SK-N-SH (cell line): ENCODE results near the gene CAPN7. TPM values are rescaled to one million over a fixed set of nuclear protein-coding genes. Genes with fewer than 3 reads are reported as not detected.

Source experiments
- CTCF ChIA-PET: fragments of 300-600, 350-600 bp; formaldehyde crosslinking; extraction: SDS; loops from one replicate; lab custom pipeline; 2021; lab: Yijun Ruan, JAX
- POLR2A ChIA-PET: fragments of 350-600 bp; sonication (Branson Sonifier 250); formaldehyde crosslinking; extraction: SDS; loops from one replicate; lab custom pipeline; 2020; ENCODE audit warnings: antibody characterized with exemption, inconsistent platforms; lab: Yijun Ruan, JAX
- DNase-seq: peaks from one replicate; pipeline ENCODE4 v3.0.0; 2012
- H2AFZ ChIP-seq: fragments of 200-600 bp; sonication (generic); 2 replicates; pipeline ENCODE4 v1.8.1; 2016; ENCODE audit warnings: antibody characterized with exemption, mild to moderate bottlenecking, low read depth
- H3F3A ChIP-seq: fragments of 200-600 bp; sonication (generic); replicated peaks from 2 replicates; pipeline ENCODE3; 2016; ENCODE audit warnings: antibody characterized with exemption, mild to moderate bottlenecking; ENCODE audit not compliant: insufficient read depth
- H3K27ac ChIP-seq, 2 experiments: fragments of 200-500 bp in 1 of 2; fragments of 200-600 bp in 1 of 2; sonication (Bioruptor generic) in 1 of 2; sonication (generic), shearing (Covaris generic) in 1 of 2; 2 replicates each; pipeline versions ENCODE4 v1.5.1 to v1.6.1; 2014 to 2016; ENCODE audit warnings: low read depth in 2 of 2, inconsistent platforms in 1 of 2, low read length in 1 of 2, mild to moderate bottlenecking in 1 of 2, mixed read lengths in 1 of 2
- H3K27me3 ChIP-seq: fragments of 200-600 bp; sonication (generic), shearing (Covaris generic); 2 replicates; pipeline ENCODE4 v1.6.1; 2016; ENCODE audit warnings: mixed run types; ENCODE audit not compliant: insufficient read depth
- H3K36me3 ChIP-seq, 2 experiments: fragments of 200-500 bp in 1 of 2; fragments of 200-600 bp in 1 of 2; sonication (Bioruptor generic) in 1 of 2; sonication (generic) in 1 of 2; replicated peaks in 1 of 2; 2 replicates each; pipeline versions ENCODE3 to v1.5.1; 2014 to 2016; ENCODE audit warnings: low read length in 1 of 2, mild to moderate bottlenecking in 1 of 2; ENCODE audit not compliant: insufficient read depth in 2 of 2, control insufficient read depth in 1 of 2
- H3K4me1 ChIP-seq, 2 experiments: fragments of 200-500 bp in 1 of 2; fragments of 200-600 bp in 1 of 2; sonication (Bioruptor generic) in 1 of 2; sonication (generic), shearing (Covaris generic) in 1 of 2; 2 replicates each; pipeline versions ENCODE4 v1.5.1 to v1.6.1; 2014 to 2016; ENCODE audit warnings: low read depth in 1 of 2, low read length in 1 of 2, mixed run types in 1 of 2; ENCODE audit not compliant: insufficient read depth in 2 of 2, control insufficient read depth in 1 of 2
- H3K4me2 ChIP-seq: fragments of 200-600 bp; sonication (generic), shearing (Covaris generic); 2 replicates; pipeline ENCODE4 v1.6.1; 2017; ENCODE audit warnings: mixed run types
- H3K4me3 ChIP-seq, 2 experiments: fragments of 200-500 bp in 1 of 2; fragments of 200-600 bp in 1 of 2; sonication (Bioruptor generic) in 1 of 2; sonication (generic), shearing (Covaris generic) in 1 of 2; 2 replicates each; pipeline versions ENCODE4 v1.5.1 to v1.8.1; 2014 to 2016; ENCODE audit warnings: low read depth in 2 of 2, inconsistent platforms in 1 of 2, low read length in 1 of 2, mild to moderate bottlenecking in 1 of 2, mixed read lengths in 1 of 2, moderate library complexity in 1 of 2
- H3K79me2 ChIP-seq: fragments of 200-600 bp; sonication (generic); 2 replicates; pipeline ENCODE4 v1.8.1; 2017; ENCODE audit warnings: mild to moderate bottlenecking; ENCODE audit not compliant: insufficient read depth
- H3K9ac ChIP-seq: fragments of 200-600 bp; sonication (generic); 2 replicates; pipeline ENCODE4 v1.6.1; 2017; ENCODE audit warnings: mixed run types
- H3K9me2 ChIP-seq: fragments of 200-600 bp; sonication (generic); 2 replicates; pipeline ENCODE4 v1.6.1; 2017; ENCODE audit warnings: mixed run types
- H3K9me3 ChIP-seq: fragments of 200-600 bp; sonication (generic); 2 replicates; pipeline ENCODE4 v1.6.1; 2017; ENCODE audit warnings: mixed run types, mild to moderate bottlenecking, moderate library complexity
- H4K20me1 ChIP-seq: fragments of 200-600 bp; sonication (generic); 2 replicates; pipeline ENCODE4 v1.6.1; 2017; ENCODE audit warnings: mild to moderate bottlenecking, mixed run types; ENCODE audit not compliant: insufficient read depth
- CHD2 ChIP-seq: fragments of 150-350 bp; IDR thresholded peaks from 2 replicates; pipeline ENCODE4 v1.6.1; 2018; ENCODE audit warnings: low read length; ENCODE audit not compliant: partially characterized antibody
- ELF1 ChIP-seq: IDR thresholded peaks from 2 replicates; pipeline ENCODE4 v1.4.0; 2012
- EP300 ChIP-seq, 2 experiments: IDR thresholded peaks; 2 replicates each; pipeline versions ENCODE4 v1.4.0 to v1.6.1; 2012; ENCODE audit warnings: borderline replicate concordance in 1 of 2, low read depth in 1 of 2, low read length in 1 of 2
- FOXJ3 ChIP-seq: sonication (generic); formaldehyde crosslinking; IDR thresholded peaks from 2 replicates; pipeline ENCODE4 v1.5.1; 2020; ENCODE audit warnings: mild to moderate bottlenecking, missing genetic modification reagents
- FOXM1 ChIP-seq: IDR thresholded peaks from 2 replicates; pipeline ENCODE4 v1.4.0; 2012; ENCODE audit warnings: low read depth, mild to moderate bottlenecking
- GATA2 ChIP-seq: sonication (generic); formaldehyde crosslinking; IDR thresholded peaks from 2 replicates; pipeline ENCODE4 v1.5.0; 2020; ENCODE audit warnings: mild to moderate bottlenecking, missing genetic modification reagents
- JUND ChIP-seq: IDR thresholded peaks from 2 replicates; pipeline ENCODE4 v1.4.0; 2012
- MEF2A ChIP-seq: IDR thresholded peaks from 2 replicates; pipeline ENCODE4 v1.4.0; 2012; ENCODE audit warnings: low read depth, borderline replicate concordance
- MXI1 ChIP-seq: IDR thresholded peaks from 2 replicates; pipeline ENCODE4 v1.6.1; 2012; ENCODE audit warnings: mild to moderate bottlenecking, low read depth, low read length, improper control_type of control experiment
- POLR2AphosphoS5 ChIP-seq: IDR thresholded peaks from 2 replicates; pipeline ENCODE4 v1.6.1; 2012; ENCODE audit warnings: low read depth, low read length
- RCOR1 ChIP-seq: fragments of 150-350 bp; IDR thresholded peaks from 2 replicates; pipeline ENCODE4 v1.6.1; 2017; ENCODE audit warnings: antibody characterized with exemption, low read length
- REST ChIP-seq: IDR thresholded peaks from 2 replicates; pipeline ENCODE4 v1.6.1; 2012; ENCODE audit warnings: mild to moderate bottlenecking, low read depth, low read length, moderate library complexity
- RXRA ChIP-seq: IDR thresholded peaks from 2 replicates; pipeline ENCODE4 v1.4.0; 2012; ENCODE audit warnings: low read depth, mild to moderate bottlenecking, borderline replicate concordance
- SMC3 ChIP-seq: IDR thresholded peaks from 2 replicates; pipeline ENCODE4 v1.6.1; 2012; ENCODE audit warnings: low read depth, low read length, improper control_type of control experiment
- TAF1 ChIP-seq: IDR thresholded peaks from 2 replicates; pipeline ENCODE4 v1.6.1; 2012; ENCODE audit warnings: low read depth, mild to moderate bottlenecking, low read length, moderate library complexity, borderline replicate concordance
- TCF12 ChIP-seq: IDR thresholded peaks from 2 replicates; pipeline ENCODE4 v1.4.0; 2012
- USF1 ChIP-seq: IDR thresholded peaks from 2 replicates; pipeline ENCODE4 v1.4.0; 2012; ENCODE audit warnings: low read depth, borderline replicate concordance
- USF2 ChIP-seq: fragments of 150-350 bp; IDR thresholded peaks from 2 replicates; pipeline ENCODE4 v1.6.1; 2017; ENCODE audit warnings: antibody characterized with exemption, low read length, low read depth, borderline replicate concordance
- YY1 ChIP-seq: IDR thresholded peaks from 2 replicates; pipeline ENCODE4 v1.4.0; 2012; ENCODE audit warnings: low read depth, mild to moderate bottlenecking
- WGBS: methylation state at CpG from one replicate; pipeline ENCODE4 v1.1.6; 2017; ENCODE audit warnings: low lambda C conversion rate; 5-methylcytosine and 5-hydroxymethylcytosine counted together
- polyA plus RNA-seq, 3 experiments: library from polyadenylated mRNA; depleted of rRNA; stranded (reverse); fragments of >200 nt; gene quantifications; 2 replicates each; pipeline ENCODE4 v1.2.3, GENCODE V29; 2012
- TF ChIP-seq, protein P1 (sequence below): fragments of 150-350 bp; IDR thresholded peaks from 2 replicates; pipeline ENCODE4 v1.6.1; 2016; ENCODE audit warnings: mild to moderate bottlenecking, low read depth, low read length

CAPN7 gene
- polyA plus RNA-seq, 1 of the 3 experiments (the other 2 are of a cell fraction) = 7.3 TPM

GRCh38 chr3:15171096-15171495 lies 35.0 kb upstream of the CAPN7 start:
- no peak overlapping the region for H3K4me3 ChIP-seq
- no peaks in the 10 kb centered on the region for H3K36me3 ChIP-seq
- no peaks in the 10 kb centered on the region; a peak in 1 of 4 replicates for H3K4me1 ChIP-seq
- H3K9ac ChIP-seq = no peak overlapping the region
- CTCF ChIA-PET = interaction anchor here (1.5 to 1.7 kb wide), 2 partner anchors 32 to 63 kb away, joined by 4 to 7 read pairs; no protein-coding TSS in a partner anchor
- POLR2A ChIA-PET = no interaction called here
- no peak overlapping the region for H2AFZ ChIP-seq
- WGBS = 52% methylated on average over 3 of the region's 3 CpGs
- no peak overlapping the region for H3K27ac ChIP-seq
- H3K79me2 ChIP-seq = no peaks in the 10 kb centered on the region
- H3F3A ChIP-seq = no peaks in the 10 kb centered on the region
- DNase-seq = no peak
- peaks cover 5% of the 10 kb centered on the region; the same call in 1 of the 2 replicates for H3K27me3 ChIP-seq
- H4K20me1 ChIP-seq = no peaks in the 10 kb centered on the region
- H3K9me2 ChIP-seq = no peaks in the 10 kb centered on the region
- TF ChIP-seq ELF1 = no peak
- no peak for TF ChIP-seq MEF2A
- no peak for TF ChIP-seq YY1
- TF ChIP-seq JUND = no peak
- TF ChIP-seq USF1 = no peak
- no peak for TF ChIP-seq MXI1
- TF ChIP-seq CHD2 = no peak
- TF ChIP-seq GATA2 (CRISPR knock-in tag) = no peak
- no peak for TF ChIP-seq TAF1
- no peak for TF ChIP-seq TCF12
- no peak for TF ChIP-seq REST
- no peak for TF ChIP-seq RXRA
- no peak for TF ChIP-seq EP300 (IDR thresholded peaks at IDR 0.05; ENCODE audit: borderline replicate concordance in 1 of 2, low read depth in 1 of 2, low read length in 1 of 2)
- no peaks in the 10 kb centered on the region for H3K9me3 ChIP-seq
- no peak overlapping the region for H3K4me2 ChIP-seq

DNA sequence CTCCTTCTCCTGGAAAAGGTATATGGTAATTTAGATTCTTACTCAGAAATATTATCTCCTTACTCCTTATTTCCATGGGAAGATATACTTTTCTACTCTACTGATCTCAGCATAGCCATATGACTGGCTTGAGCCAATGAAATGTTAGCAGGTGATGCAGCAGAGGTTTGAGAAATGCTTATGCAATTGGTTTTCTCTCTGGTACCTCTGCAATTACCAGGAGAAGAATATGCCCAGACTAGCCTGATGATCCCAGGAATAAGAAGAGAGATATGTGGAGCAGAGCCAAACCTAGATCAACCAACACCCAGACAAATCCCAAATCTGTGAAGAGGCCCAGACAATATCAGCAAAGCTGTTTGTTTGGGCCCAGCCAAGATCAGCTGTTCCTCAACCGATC lies 33.2 kb upstream of the CAPN7 start:
- no peaks in the 10 kb centered on the region for H4K20me1 ChIP-seq
- CTCF ChIA-PET = no interaction called here
- H3K27me3 ChIP-seq = peaks cover 5% of the 10 kb centered on the region; the same call in 1 of the 2 replicates
- no peaks in the 10 kb centered on the region; a peak in 1 of 4 replicates for H3K4me1 ChIP-seq
- no peak overlapping the region for H3K27ac ChIP-seq
- no peaks in the 10 kb centered on the region for H3K36me3 ChIP-seq
- no peak overlapping the region for H3K9ac ChIP-seq
- no peak overlapping the region for H3K4me2 ChIP-seq
- no peak overlapping the region for H2AFZ ChIP-seq
- POLR2A ChIA-PET = no interaction called here
- no peak overlapping the region for H3K4me3 ChIP-seq
- H3F3A ChIP-seq = no peaks in the 10 kb centered on the region
- DNase-seq = no peak
- no peaks in the 10 kb centered on the region for H3K9me3 ChIP-seq
- no peaks in the 10 kb centered on the region for H3K9me2 ChIP-seq
- H3K79me2 ChIP-seq = no peaks in the 10 kb centered on the region
- 29% methylated on average over 1 of the region's 1 CpG for WGBS
- no peak for TF ChIP-seq POLR2AphosphoS5
- no peak for TF ChIP-seq RCOR1
- no peak for TF ChIP-seq JUND
- TF ChIP-seq USF2 = no peak
- no peak for TF ChIP-seq FOXM1
- TF ChIP-seq, protein P1, sequence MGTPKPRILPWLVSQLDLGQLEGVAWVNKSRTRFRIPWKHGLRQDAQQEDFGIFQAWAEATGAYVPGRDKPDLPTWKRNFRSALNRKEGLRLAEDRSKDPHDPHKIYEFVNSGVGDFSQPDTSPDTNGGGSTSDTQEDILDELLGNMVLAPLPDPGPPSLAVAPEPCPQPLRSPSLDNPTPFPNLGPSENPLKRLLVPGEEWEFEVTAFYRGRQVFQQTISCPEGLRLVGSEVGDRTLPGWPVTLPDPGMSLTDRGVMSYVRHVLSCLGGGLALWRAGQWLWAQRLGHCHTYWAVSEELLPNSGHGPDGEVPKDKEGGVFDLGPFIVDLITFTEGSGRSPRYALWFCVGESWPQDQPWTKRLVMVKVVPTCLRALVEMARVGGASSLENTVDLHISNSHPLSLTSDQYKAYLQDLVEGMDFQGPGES = no peak
- no peak for TF ChIP-seq EP300 (IDR thresholded peaks at IDR 0.05; ENCODE audit: borderline replicate concordance in 1 of 2, low read depth in 1 of 2, low read length in 1 of 2)
- TF ChIP-seq FOXJ3 (CRISPR knock-in tag) = no peak
- TF ChIP-seq SMC3 = no peak
